ENCODE measurements around the gene PRSS3. TPM values are rescaled to one million over a fixed set of nuclear protein-coding genes. Genes with fewer than 3 reads are reported as not detected.
A peak's percentile ranks its signal among the peaks of the same experiment; 100 is the strongest.
"Not testable (repeated sequence)": the region's sequence is repeated elsewhere in the genome, so short reads cannot be mapped to it uniquely, and the experiment has no call there.

Gene PRSS3
- total RNA-seq, 2 experiments from 2014 or later = not detected

DNA sequence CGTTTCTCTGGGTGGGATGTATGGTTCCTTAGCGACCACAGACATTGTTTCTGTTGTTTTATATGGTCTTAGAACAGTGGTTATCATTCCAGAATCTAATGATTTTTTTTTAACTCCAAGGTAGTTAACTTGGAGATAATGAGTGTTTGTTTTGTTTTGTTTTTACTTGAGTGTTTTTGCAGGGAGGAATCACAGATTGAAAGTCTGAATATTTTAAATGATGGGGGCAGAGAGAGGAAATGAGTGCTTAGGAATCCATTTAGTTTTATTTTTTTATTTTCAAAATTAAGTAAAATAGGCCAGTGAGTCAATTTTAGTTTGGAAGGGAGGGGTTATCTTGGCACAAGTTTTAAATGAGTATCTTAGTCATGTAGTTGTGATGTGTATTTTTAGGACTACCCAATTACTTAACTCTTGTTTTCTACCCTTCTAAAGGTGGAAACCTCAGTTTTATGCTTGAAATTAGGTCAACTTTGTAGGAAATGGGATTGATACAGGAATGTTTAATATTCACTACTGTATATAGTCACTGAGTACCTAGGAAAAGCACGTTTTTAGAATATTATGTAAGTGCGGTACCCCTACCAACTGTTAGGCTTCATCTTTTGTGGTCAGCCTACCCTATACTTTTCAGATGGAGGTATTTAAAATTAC, 23.6 kb downstream of the PRSS3 start:
- no peak for ATAC-seq
- H3K36me3 Mint-ChIP-seq (ENCODE audit: low read depth) = peaks cover 19% of the 10 kb centered on the region
- POLR2A ChIA-PET = interaction anchor here (1.1 to 1.9 kb wide), 2 partner anchors 8 to 230 kb away, joined by 4 to 10 read pairs; partner anchors contain the start of gene UBAP2

DNA sequence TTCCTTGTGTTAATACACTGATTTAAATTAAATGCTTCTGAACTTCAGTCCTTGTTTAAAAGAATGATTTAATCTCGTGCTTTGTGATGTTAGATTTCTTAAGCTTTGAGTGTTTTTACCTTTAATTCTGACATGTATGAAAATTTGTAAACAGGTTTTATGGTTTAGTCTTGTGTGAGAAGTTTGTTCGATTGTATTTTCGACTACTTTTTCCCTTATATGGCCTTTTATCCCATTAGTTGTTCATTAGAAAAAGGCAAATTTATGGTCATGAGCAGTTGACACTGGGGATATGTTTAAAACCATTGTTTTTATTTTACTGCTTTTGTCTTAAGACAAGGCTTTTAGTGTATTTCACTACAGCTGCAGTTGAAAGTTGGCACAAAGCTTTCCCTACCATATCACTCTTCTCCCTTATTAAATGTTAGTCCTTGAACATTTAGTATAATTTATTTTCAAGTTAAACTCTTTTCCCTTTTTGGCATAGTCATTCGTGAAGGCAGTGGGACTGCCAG, 24.9 kb downstream of the PRSS3 start:
- Mint-ChIP-seq H3K4me3 (no peak overlapping the region), H3K36me3 (ENCODE audit: low read depth) (peaks cover 23% of the 10 kb centered on the region), H3K4me1 (ENCODE audit: low read depth) (peaks cover 37% of the 10 kb centered on the region), H3K27me3 (ENCODE audit: low read depth) (no peaks in the 10 kb centered on the region), H3K27ac (no peak overlapping the region), H3K9me3 (ENCODE audit: insufficient read depth) (no peaks in the 10 kb centered on the region)
- CTCF ChIA-PET = interaction anchor here (1.4 kb wide), 1 partner anchor 104 kb away, joined by 6 read pairs; no protein-coding TSS in a partner anchor
- POLR2A ChIA-PET = no interaction called here
- DNase-seq = no peak
- ATAC-seq = no peak

More for the DNA sequence above, 23.6 kb downstream of the PRSS3 start:
- Mint-ChIP-seq H3K27me3 (ENCODE audit: low read depth) (no peaks in the 10 kb centered on the region), H3K4me3 (peak overlapping the region; percentile 91), H3K9me3 (ENCODE audit: insufficient read depth) (no peaks in the 10 kb centered on the region), H3K27ac (peak overlapping the region; percentile 93), H3K4me1 (ENCODE audit: low read depth) (peaks cover 48% of the 10 kb centered on the region)
- CTCF ChIA-PET = interaction anchor here (1.1 kb wide), 1 partner anchor 28 kb away, joined by 3 read pairs; no protein-coding TSS in a partner anchor
- no peak for DNase-seq

DNA sequence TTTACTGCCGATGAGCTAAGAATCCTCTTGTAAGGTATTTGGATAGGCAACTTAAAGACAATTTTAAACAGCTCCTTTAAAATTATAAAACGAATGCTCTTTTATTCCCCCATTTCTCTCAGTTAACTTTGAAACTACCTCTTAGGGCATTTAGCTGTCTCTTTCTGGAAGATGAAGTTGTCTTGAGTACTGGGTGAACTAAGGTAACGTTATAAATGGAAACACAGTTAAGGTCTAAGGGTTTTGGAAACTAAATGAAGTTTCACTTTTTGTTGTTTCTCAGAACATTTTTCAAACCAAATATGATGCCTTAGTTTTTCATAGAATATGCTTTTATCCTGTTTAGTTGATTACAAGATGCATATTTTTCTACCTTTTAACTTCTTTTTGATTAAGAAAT, 28.4 kb downstream of the PRSS3 start:
- Mint-ChIP-seq H3K9me3 (ENCODE audit: insufficient read depth) (no peaks in the 10 kb centered on the region), H3K36me3 (ENCODE audit: low read depth) (peaks cover 24% of the 10 kb centered on the region), H3K4me3 (no peak overlapping the region), H3K27ac (no peak overlapping the region), H3K4me1 (ENCODE audit: low read depth) (peaks cover 24% of the 10 kb centered on the region), H3K27me3 (ENCODE audit: low read depth) (no peaks in the 10 kb centered on the region)
- ChIA-PET POLR2A (no interaction called here), CTCF (interaction anchor here (1.7 kb wide), 1 partner anchor 10 kb away, joined by 6 read pairs; no protein-coding TSS in a partner anchor)
- DNase-seq (no peak), ATAC-seq (no peak)

DNA sequence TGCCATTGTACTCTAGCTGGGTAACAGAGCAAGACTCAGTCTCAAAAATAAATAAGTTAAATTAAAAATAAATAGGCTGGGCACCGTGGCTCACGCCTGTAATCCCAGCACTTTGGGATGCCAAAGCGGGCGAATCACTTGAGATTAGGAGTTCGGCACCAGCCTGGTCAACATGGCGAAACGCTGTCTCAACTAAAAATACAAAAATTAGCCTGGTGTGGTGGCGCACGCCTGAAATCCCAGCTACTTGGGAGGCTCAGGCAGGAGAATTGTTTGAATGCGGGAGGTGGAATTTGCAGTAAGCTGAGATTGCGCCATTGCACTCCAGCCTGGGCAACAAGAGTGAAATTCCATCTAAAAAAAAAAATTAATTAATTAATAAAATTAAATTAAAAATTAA, 31.9 kb downstream of the PRSS3 start:
- not testable (repeated sequence) for H3K9me3 Mint-ChIP-seq (ENCODE audit: insufficient read depth); DNase-seq; H3K27me3 Mint-ChIP-seq (ENCODE audit: low read depth); H3K4me3 Mint-ChIP-seq; ATAC-seq; H3K27ac Mint-ChIP-seq; H3K4me1 Mint-ChIP-seq (ENCODE audit: low read depth)
- peaks cover 18% of the 10 kb centered on the region for H3K36me3 Mint-ChIP-seq (ENCODE audit: low read depth)
- ChIA-PET POLR2A (interaction anchor here (1.5 kb wide), 1 partner anchor 9 kb away, joined by 4 read pairs; no protein-coding TSS in a partner anchor), CTCF (interaction anchor here (1.3 to 1.5 kb wide), 2 partner anchors 12 to 13 kb away, joined by 4 read pairs; no protein-coding TSS in a partner anchor)

DNA sequence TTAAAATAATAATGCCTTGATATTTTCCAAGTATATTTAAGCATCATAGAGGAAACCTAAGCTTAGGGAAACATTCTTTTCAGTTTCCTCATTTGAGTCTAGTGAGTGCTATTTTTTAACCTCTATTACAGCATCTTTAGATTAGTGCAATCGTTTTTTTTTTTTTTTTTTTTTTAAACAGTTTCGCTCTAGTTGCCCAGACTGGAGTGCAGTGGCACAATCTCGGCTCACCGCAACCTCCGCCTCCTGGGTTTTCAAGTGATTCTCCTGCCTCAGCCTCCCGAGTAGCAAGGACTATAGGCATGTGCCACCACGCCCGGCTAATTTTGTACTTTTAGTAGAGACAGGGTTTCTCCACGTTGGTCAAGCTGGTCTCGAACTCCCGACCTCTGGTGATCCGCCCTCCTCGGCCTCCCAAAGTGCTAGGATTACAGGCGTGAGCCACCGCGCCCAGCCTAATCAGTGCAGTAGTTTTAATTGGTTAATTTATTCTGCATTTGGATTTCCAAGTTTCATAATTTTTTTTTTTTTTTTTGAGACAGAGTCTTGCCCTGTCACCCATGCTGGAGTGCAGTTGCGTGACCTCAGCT, 34.4 kb downstream of the PRSS3 start:
- H3K27me3 Mint-ChIP-seq (ENCODE audit: low read depth); POLR2A ChIA-PET; H3K27ac Mint-ChIP-seq; ATAC-seq; H3K9me3 Mint-ChIP-seq (ENCODE audit: insufficient read depth); H3K4me3 Mint-ChIP-seq; H3K4me1 Mint-ChIP-seq (ENCODE audit: low read depth); DNase-seq: not testable (repeated sequence)
- CTCF ChIA-PET = interaction anchor here (0.7 kb wide), 1 partner anchor 14 kb away, joined by 4 read pairs; no protein-coding TSS in a partner anchor
- H3K36me3 Mint-ChIP-seq (ENCODE audit: low read depth) = peaks cover 14% of the 10 kb centered on the region

DNA sequence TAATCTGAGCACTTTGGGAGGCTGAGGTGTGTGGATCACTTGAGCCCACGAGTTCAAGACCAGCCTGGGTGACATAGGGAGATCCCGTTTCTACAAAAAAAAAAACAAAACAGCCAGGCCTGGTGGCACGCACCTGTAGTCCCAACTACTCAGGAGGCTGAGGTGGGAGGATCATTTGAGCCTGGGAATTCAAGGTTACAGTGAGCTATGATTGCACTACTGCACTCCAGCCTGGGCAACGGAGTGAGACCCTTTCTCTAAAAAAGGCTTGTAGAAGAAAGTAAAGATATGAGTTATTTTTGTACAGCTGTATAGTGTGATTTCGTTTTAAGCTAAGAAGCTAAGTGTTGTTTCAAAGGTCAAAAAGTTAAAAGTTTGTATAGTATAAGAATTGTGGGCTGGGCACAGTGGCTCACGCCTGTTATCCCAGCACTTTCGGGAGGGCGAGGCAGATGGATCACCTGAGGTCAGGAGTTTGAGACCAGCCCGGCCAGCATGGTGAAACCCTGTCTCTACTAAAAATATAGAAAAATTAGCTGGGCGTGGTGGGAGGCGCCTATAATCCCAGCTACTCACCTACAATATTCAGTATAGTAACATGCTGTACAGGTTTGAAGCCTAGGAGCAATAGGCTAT, 40.4 kb downstream of the PRSS3 start:
- ATAC-seq = no peak
- H3K27me3 Mint-ChIP-seq (ENCODE audit: low read depth) = no peaks in the 10 kb centered on the region
- ChIA-PET POLR2A (no interaction called here), CTCF (interaction anchor here (0.8 to 1.5 kb wide), 3 partner anchors 22 to 98 kb away, joined by 3 to 4 read pairs (median 4); no protein-coding TSS in a partner anchor)
- no peaks in the 10 kb centered on the region for H3K9me3 Mint-ChIP-seq (ENCODE audit: insufficient read depth)
- DNase-seq = no peak
- H3K27ac Mint-ChIP-seq = no peak overlapping the region
- H3K4me1 Mint-ChIP-seq (ENCODE audit: low read depth) = peaks cover 4% of the 10 kb centered on the region
- no peak overlapping the region for H3K4me3 Mint-ChIP-seq
- H3K36me3 Mint-ChIP-seq (ENCODE audit: low read depth) = peaks cover 4% of the 10 kb centered on the region

DNA sequence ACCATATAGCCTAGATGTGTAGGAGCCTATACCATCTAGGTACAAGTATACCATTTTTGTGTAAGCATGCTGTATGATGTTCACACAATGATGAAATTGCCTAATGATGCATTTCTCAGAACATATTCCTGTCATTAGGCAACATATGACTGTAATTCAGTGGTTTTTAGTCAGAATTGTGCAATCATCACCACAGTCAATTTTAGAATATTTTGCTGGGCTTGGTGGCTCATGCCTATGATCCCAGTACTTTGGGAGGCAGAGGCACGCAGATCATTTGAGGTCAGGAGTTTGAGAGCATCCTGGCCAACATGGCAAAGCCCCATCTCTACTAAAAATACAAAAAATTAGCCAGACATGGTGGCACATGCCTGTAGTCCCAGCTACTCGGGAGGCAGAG, 40.9 kb downstream of the PRSS3 start:
- POLR2A ChIA-PET; DNase-seq; H3K27ac Mint-ChIP-seq; H3K9me3 Mint-ChIP-seq (ENCODE audit: insufficient read depth); ATAC-seq; H3K4me1 Mint-ChIP-seq (ENCODE audit: low read depth); H3K36me3 Mint-ChIP-seq (ENCODE audit: low read depth); H3K27me3 Mint-ChIP-seq (ENCODE audit: low read depth); H3K4me3 Mint-ChIP-seq: not testable (repeated sequence)
- CTCF ChIA-PET = interaction anchor here (0.8 to 1.5 kb wide), 3 partner anchors 22 to 98 kb away, joined by 3 to 4 read pairs (median 4); no protein-coding TSS in a partner anchor

DNA sequence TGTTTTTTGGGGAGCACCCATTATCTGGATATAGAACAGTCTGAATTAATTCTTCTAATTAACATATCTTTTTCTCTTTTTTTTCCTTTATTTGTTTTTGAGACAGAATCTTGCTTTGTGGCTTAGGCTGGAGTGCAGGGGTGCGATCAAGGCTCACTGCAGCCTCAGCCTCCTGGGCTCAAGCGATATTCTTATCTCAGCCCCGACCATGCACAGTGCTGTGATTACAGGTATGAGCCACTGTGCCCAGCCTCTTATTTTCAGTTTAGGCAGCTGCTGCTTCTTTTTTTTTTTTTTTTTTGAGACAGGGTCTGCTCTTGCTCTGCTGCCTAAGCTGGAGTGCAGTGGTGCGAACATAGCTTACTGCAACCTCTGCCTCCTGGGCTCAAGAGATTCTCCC, 41.8 kb downstream of the PRSS3 start:
- no peaks in the 10 kb centered on the region for H3K9me3 Mint-ChIP-seq (ENCODE audit: insufficient read depth)
- peaks cover 9% of the 10 kb centered on the region for H3K36me3 Mint-ChIP-seq (ENCODE audit: low read depth)
- H3K27ac Mint-ChIP-seq = no peak overlapping the region
- no peak for ATAC-seq
- POLR2A ChIA-PET = no interaction called here
- no peak for DNase-seq
- H3K27me3 Mint-ChIP-seq (ENCODE audit: low read depth) = no peaks in the 10 kb centered on the region
- H3K4me3 Mint-ChIP-seq = no peak overlapping the region
- H3K4me1 Mint-ChIP-seq (ENCODE audit: low read depth) = peaks cover 4% of the 10 kb centered on the region
- CTCF ChIA-PET = interaction anchor here (1.0 to 1.5 kb wide), 3 partner anchors 24 to 58 kb away, joined by 3 to 4 read pairs (median 3); no protein-coding TSS in a partner anchor

DNA sequence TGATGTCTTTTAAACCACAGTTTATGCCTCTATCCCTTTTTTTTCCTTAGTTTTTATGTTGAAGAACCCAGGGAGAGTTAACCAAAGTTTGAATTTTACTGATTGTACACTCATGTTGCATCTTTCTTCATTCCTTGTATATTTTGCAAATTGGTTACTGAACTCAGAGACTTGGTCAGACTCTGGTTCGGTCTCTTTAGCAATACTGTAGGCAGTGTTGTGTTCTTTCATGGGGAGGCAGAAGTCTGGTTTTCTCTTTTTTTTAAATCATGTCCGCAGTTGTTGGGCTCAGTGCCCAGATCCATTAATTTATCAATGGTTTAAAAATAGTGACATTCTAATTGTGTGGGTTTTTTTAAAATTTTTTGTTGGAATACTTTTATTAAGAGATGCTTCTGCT, 45.0 kb downstream of the PRSS3 start:
- Mint-ChIP-seq H3K9me3 (ENCODE audit: insufficient read depth) (no peaks in the 10 kb centered on the region), H3K27me3 (ENCODE audit: low read depth) (no peaks in the 10 kb centered on the region), H3K27ac (no peak overlapping the region), H3K4me3 (no peak overlapping the region), H3K4me1 (ENCODE audit: low read depth) (peaks cover 7% of the 10 kb centered on the region), H3K36me3 (ENCODE audit: low read depth) (peaks cover 15% of the 10 kb centered on the region)
- DNase-seq (no peak), ATAC-seq (no peak)
- CTCF ChIA-PET = no interaction called here
- POLR2A ChIA-PET = no interaction called here

DNA sequence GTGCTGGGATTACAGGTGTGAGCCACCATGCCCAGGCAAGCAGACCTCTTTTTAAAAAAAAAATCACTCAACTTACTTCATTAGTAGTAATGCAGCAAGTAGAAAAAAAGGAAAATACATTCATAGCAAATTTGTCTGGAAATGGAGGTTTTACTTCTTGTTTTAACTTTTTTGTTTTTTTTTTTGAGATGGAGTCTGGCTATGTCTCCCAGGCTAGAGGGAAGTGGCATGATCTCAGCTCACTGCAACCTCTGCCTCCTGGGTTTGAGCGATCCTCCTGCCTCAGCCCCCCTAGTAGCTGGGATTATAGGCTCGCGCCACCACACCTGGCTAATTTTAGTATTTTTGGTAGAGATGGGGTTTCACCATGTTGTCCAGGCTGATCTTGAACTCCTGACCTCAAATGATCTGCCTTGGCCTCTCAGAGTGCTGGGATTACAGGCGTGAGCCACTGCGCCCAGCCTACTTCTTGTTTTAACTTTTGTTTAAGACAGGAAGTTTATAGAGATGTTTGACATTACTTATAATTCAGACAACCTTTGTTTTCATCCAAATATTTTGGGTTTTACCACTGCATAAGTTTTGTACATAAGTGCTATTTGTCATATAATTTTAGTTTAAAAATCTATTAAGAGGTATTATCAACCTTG, 48.1 kb downstream of the PRSS3 start:
- Mint-ChIP-seq H3K4me3 (no peak overlapping the region), H3K27me3 (ENCODE audit: low read depth) (no peaks in the 10 kb centered on the region), H3K36me3 (ENCODE audit: low read depth) (peaks cover 15% of the 10 kb centered on the region), H3K27ac (no peak overlapping the region), H3K4me1 (ENCODE audit: low read depth) (peaks cover 12% of the 10 kb centered on the region), H3K9me3 (ENCODE audit: insufficient read depth) (no peaks in the 10 kb centered on the region)
- CTCF ChIA-PET = interaction anchor here (1.2 kb wide), 1 partner anchor 16 kb away, joined by 3 read pairs; no protein-coding TSS in a partner anchor
- no peak for DNase-seq
- POLR2A ChIA-PET = no interaction called here
- no peak for ATAC-seq

DNA sequence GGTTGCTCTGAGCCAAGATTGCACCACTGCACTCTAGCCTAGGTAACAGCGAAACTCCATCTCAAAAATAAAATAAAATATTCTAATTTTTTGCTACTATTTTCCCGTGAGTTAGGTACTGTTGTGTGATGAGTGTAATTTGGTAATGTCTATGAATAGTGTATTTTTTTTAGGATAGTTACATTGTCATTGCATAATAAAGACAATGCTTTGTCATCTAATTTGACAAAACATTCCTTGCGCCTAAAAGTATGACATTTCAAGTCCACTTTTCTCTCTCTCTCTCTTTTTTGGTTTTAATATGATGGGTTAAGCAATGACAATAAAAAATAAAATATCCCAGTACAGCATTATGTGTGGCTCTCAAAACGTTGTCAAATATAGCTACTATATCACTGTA, 50.9 kb downstream of the PRSS3 start:
- no peak overlapping the region for H3K4me3 Mint-ChIP-seq
- no peaks in the 10 kb centered on the region for H3K27me3 Mint-ChIP-seq (ENCODE audit: low read depth)
- POLR2A ChIA-PET = no interaction called here
- DNase-seq (no peak), ATAC-seq (no peak)
- CTCF ChIA-PET = interaction anchor here (1.3 to 1.5 kb wide), 2 partner anchors 28 to 32 kb away, joined by 3 read pairs; no protein-coding TSS in a partner anchor
- no peaks in the 10 kb centered on the region for H3K9me3 Mint-ChIP-seq (ENCODE audit: insufficient read depth)
- peaks cover 11% of the 10 kb centered on the region for H3K36me3 Mint-ChIP-seq (ENCODE audit: low read depth)
- no peak overlapping the region for H3K27ac Mint-ChIP-seq
- H3K4me1 Mint-ChIP-seq (ENCODE audit: low read depth) = peaks cover 21% of the 10 kb centered on the region
